Smooth muscle cell (in vitro differentiated cells): ENCODE measurements around the gene GCM1. TPM values are rescaled to one million over a fixed set of nuclear protein-coding genes. Genes with fewer than 3 reads are reported as not detected.
A peak's percentile ranks its signal among the peaks of the same experiment; 100 is the strongest.

ENCODE experiments used
- DNase-seq: peaks from one replicate; lab custom pipeline; 2025; ENCODE audit not compliant: unreplicated experiment; lab: John Stamatoyannopoulos, UW
- H2AFZ ChIP-seq: fragments of 200-600 bp; sonication (generic); 2 replicates; pipeline ENCODE4 v1.6.0; 2016; ENCODE audit warnings: antibody characterized with exemption, low read depth, mild to moderate bottlenecking
- H3F3A ChIP-seq: fragments of 200-600 bp; sonication (generic); 2 replicates; pipeline ENCODE4 v1.6.0; 2017; ENCODE audit warnings: antibody characterized with exemption, low read depth
- H3K27ac ChIP-seq: fragments of 200-600 bp; sonication (generic); 2 replicates; pipeline ENCODE4 v1.5.1; 2016; ENCODE audit warnings: low read depth, mild to moderate bottlenecking
- H3K27me3 ChIP-seq: fragments of 200-600 bp; sonication (generic); 2 replicates; pipeline ENCODE4 v1.6.1; 2016; ENCODE audit warnings: low read depth, mild to moderate bottlenecking
- H3K36me3 ChIP-seq: fragments of 200-600 bp; sonication (generic); 2 replicates; pipeline ENCODE4 v1.5.1; 2016; ENCODE audit warnings: low read depth
- H3K4me1 ChIP-seq: fragments of 200-600 bp; sonication (generic); 2 replicates; pipeline ENCODE4 v1.5.1; 2016; ENCODE audit warnings: low read depth
- H3K4me2 ChIP-seq: fragments of 200-600 bp; sonication (generic); 2 replicates; pipeline ENCODE4 v1.6.0; 2016; ENCODE audit warnings: mild to moderate bottlenecking
- H3K4me3 ChIP-seq: fragments of 200-600 bp; sonication (generic); 2 replicates; pipeline ENCODE4 v1.5.1; 2016; ENCODE audit warnings: mild to moderate bottlenecking
- H3K79me2 ChIP-seq: fragments of 200-600 bp; sonication (generic); 2 replicates; pipeline ENCODE4 v1.6.0; 2016; ENCODE audit warnings: low read depth, mild to moderate bottlenecking
- H3K9ac ChIP-seq: fragments of 200-600 bp; sonication (generic); 2 replicates; pipeline ENCODE4 v1.6.0; 2016; ENCODE audit warnings: low read depth
- H3K9me3 ChIP-seq: fragments of 200-600 bp; sonication (generic); replicated peaks from 2 replicates; pipeline ENCODE4 v1.5.1; 2016; ENCODE audit warnings: low read depth
- H4K20me1 ChIP-seq: fragments of 200-600 bp; sonication (generic); 2 replicates; pipeline ENCODE4 v1.6.0; 2016; ENCODE audit warnings: low read depth
- CTCF ChIP-seq: fragments of 200-600 bp; sonication (generic); IDR thresholded peaks from 2 replicates; pipeline ENCODE4 v1.5.1; 2017; ENCODE audit warnings: borderline replicate concordance, mild to moderate bottlenecking, antibody characterized with exemption; ENCODE audit not compliant: insufficient read depth, poor library complexity, severe bottlenecking
- WGBS: methylation state at CpG from one replicate; pipeline ENCODE4 v1.1.7; 2016; ENCODE audit warnings: low lambda C conversion rate; 5-methylcytosine and 5-hydroxymethylcytosine counted together
- polyA plus RNA-seq: library from polyadenylated mRNA; unstranded; fragments of >200 nt; fragmentation: Nextera tagmentation; extraction: Ambion mirVana; gene quantifications from 2 replicates; pipeline ENCODE4 v1.2.1, GENCODE V29; 2016
- total RNA-seq: library from RNA; depleted of rRNA; stranded (reverse); fragments of >200 nt; gene quantifications from 2 replicates; pipeline ENCODE4 v1.2.3, GENCODE V29; 2014

Gene GCM1
- total and polyA plus RNA-seq, 2 experiments from 2014 or later = not detected

GRCh38 chr6:53168516-53169267 lies 20.1 kb upstream of the GCM1 start:
- Histone ChIP-seq H3K79me2 (no peaks in the 10 kb centered on the region), H3K4me3 (no peak overlapping the region), H3K36me3 (no peaks in the 10 kb centered on the region), H3K9ac (no peak overlapping the region), H3K4me2 (no peak overlapping the region), H3K9me3 (no peaks in the 10 kb centered on the region), H4K20me1 (no peaks in the 10 kb centered on the region), H3K27me3 (no peaks in the 10 kb centered on the region), H3K4me1 (no peaks in the 10 kb centered on the region), H3K27ac (peak overlapping the region; percentile 11), H2AFZ (peak overlapping the region; percentile 79), H3F3A (no peaks in the 10 kb centered on the region)
- 83% methylated on average over 4 of the region's 4 CpGs for WGBS
- no peak for DNase-seq
- TF ChIP-seq CTCF = no peak

- H3K36me3 ChIP-seq = no peaks in the 10 kb centered on the region
- H3K4me3 ChIP-seq = no peak overlapping the region
- no peak for TF ChIP-seq CTCF
- H4K20me1 ChIP-seq = no peaks in the 10 kb centered on the region
- no peaks in the 10 kb centered on the region for H3K9me3 ChIP-seq
- no peak for DNase-seq
- H3K27ac ChIP-seq = no peak overlapping the region
- H3K79me2 ChIP-seq = no peaks in the 10 kb centered on the region
- WGBS = 97% methylated on average over 4 of the region's 4 CpGs
- no peaks in the 10 kb centered on the region for H3K27me3 ChIP-seq
- H3K9ac ChIP-seq = no peak overlapping the region
- H3K4me1 ChIP-seq = no peaks in the 10 kb centered on the region
- no peak overlapping the region for H3K4me2 ChIP-seq
- no peaks in the 10 kb centered on the region for H3F3A ChIP-seq
- H2AFZ ChIP-seq = no peak overlapping the region
These were observed 16.7 kb upstream of the GCM1 start for GRCh38 chr6:53165293-53165692.

DNA sequence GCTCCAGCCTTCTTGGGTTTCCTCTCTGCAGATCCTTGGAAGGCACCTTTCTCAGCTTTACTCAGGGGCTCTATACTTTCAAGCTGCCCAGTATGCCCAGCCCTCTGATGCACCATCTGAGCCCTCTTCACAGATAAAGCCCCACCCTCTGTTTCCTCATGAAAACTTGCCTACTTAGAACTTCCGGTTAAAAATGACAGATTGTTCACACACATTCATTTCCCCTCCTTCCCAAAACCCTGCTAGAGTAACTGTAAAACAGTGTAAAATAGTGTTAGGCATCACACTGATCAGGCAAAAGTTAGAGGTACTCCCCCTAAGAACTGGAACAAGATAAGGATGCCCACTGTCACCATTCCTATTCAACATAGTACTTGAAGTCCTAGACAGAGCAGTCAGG lies 14.0 kb upstream of the GCM1 start:
- no peaks in the 10 kb centered on the region for H3F3A ChIP-seq
- no peak overlapping the region for H3K9ac ChIP-seq
- H3K4me3 ChIP-seq = no peak overlapping the region
- no peaks in the 10 kb centered on the region for H3K79me2 ChIP-seq
- no peaks in the 10 kb centered on the region for H3K36me3 ChIP-seq
- no peak for TF ChIP-seq CTCF
- H2AFZ ChIP-seq = no peak overlapping the region
- no peak for DNase-seq
- H3K9me3 ChIP-seq = no peaks in the 10 kb centered on the region
- H3K4me1 ChIP-seq = no peaks in the 10 kb centered on the region
- no peaks in the 10 kb centered on the region for H4K20me1 ChIP-seq
- H3K27me3 ChIP-seq = no peaks in the 10 kb centered on the region
- WGBS = 86% methylated on average over 1 of the region's 1 CpG
- no peak overlapping the region for H3K27ac ChIP-seq
- H3K4me2 ChIP-seq = no peak overlapping the region

- Histone ChIP-seq H4K20me1 (no peaks in the 10 kb centered on the region), H3K27me3 (no peaks in the 10 kb centered on the region), H3K4me3 (no peak overlapping the region), H3K4me2 (no peak overlapping the region), H3K9ac (no peak overlapping the region), H3K9me3 (no peaks in the 10 kb centered on the region), H3F3A (no peaks in the 10 kb centered on the region), H3K27ac (no peak overlapping the region), H3K4me1 (no peaks in the 10 kb centered on the region), H3K79me2 (no peaks in the 10 kb centered on the region), H3K36me3 (no peaks in the 10 kb centered on the region), H2AFZ (no peak overlapping the region)
- no peak for DNase-seq
- 92% methylated on average over 3 of the region's 3 CpGs for WGBS
- no peak for TF ChIP-seq CTCF
These were observed 12.9 kb upstream of the GCM1 start for GRCh38 chr6:53161481-53162009.
